ENCODE data around the gene DNHD1. TPM values are rescaled to one million over a fixed set of nuclear protein-coding genes. Genes with fewer than 3 reads are reported as not detected.

DNHD1 gene
- total and polyA plus RNA-seq, 9 of the 15 experiments (the other 6 are each of a cell fraction or from before 2014, with no cell fraction given): 0.82 to 9.7 (median 3.8) TPM

- TF ChIP-seq ZBTB26 (CRISPR knock-in tag; IDR thresholded peaks at IDR 0.05) (no peak), ZNF766 (CRISPR knock-in tag; conservative IDR thresholded peaks at IDR 0.05) (no peak), RFX7 (CRISPR knock-in tag; IDR thresholded peaks at IDR 0.05) (no peak), NCOA1 (IDR thresholded peaks at IDR 0.05; ENCODE audit: low read depth) (no peak), SNRNP70 (optimal IDR thresholded peaks at IDR 0.05; ENCODE audit: low read depth, low read length) (no peak), SIX5 (IDR thresholded peaks at IDR 0.05; ENCODE audit: borderline replicate concordance in 1 of 2, insufficient read depth in 1 of 2, low read depth in 1 of 2, low read length in 2 of 2) (no peak), RHOXF2B (CRISPR knock-in tag; conservative IDR thresholded peaks at IDR 0.05) (no peak), E2F6 (IDR thresholded peaks at IDR 0.05; ENCODE audit: borderline replicate concordance in 1 of 2, extremely low read depth in 1 of 2, insufficient read depth in 1 of 2, insufficient read length in 1 of 2, low read depth in 1 of 2, low read length in 1 of 2, poor library complexity in 1 of 2, severe bottlenecking in 1 of 2) (peak in 1 of 2 experiments; percentile 44), ELK3 (CRISPR knock-in tag; IDR thresholded peaks at IDR 0.05) (no peak), GTF2F1 (IDR thresholded peaks at IDR 0.05; ENCODE audit: low read depth, low read length) (peak; percentile 96; the same call in 1 of the 2 replicates), PTTG1 (tag; IDR thresholded peaks at IDR 0.05; ENCODE audit: low read depth) (no peak), ZNF239 (CRISPR knock-in tag; IDR thresholded peaks at IDR 0.05) (no peak), ZNF253 (CRISPR knock-in tag; conservative IDR thresholded peaks at IDR 0.05) (no peak), MLLT1 (IDR thresholded peaks at IDR 0.05) (0 out of 4 replicates have a peak, but pooled peaks of 1 of the 2 experiments have one; percentile 33), LCOR (CRISPR knock-in tag; IDR thresholded peaks at IDR 0.05) (no peak), CXXC5 (CRISPR knock-in tag; IDR thresholded peaks at IDR 0.05) (no peak), EP300 (IDR thresholded peaks at IDR 0.05; ENCODE audit: low read length) (no peak; the same call in 1 of the 2 replicates), ZNF324 (CRISPR knock-in tag; IDR thresholded peaks at IDR 0.05) (no peak), CREB5 (CRISPR knock-in tag; IDR thresholded peaks at IDR 0.05) (no peak), HNRNPK (IDR thresholded peaks at IDR 0.05; ENCODE audit: low read depth, low read length, poor library complexity, severe bottlenecking) (no peak)
Measured at GRCh38 chr11:6619004-6619745, 122.1 kb downstream of the DNHD1 start, which contains the start of gene TPP1 (continued).
